ENCODE results near the gene HSP90AB1. TPM values are rescaled to one million over a fixed set of nuclear protein-coding genes. Genes with fewer than 3 reads are reported as not detected.

The HSP90AB1 gene
- total and polyA plus RNA-seq, 9 of the 15 experiments (the other 6 are each of a cell fraction or from before 2014, with no cell fraction given) = 1,780 to 3,358 (median 2,262) TPM

DNA sequence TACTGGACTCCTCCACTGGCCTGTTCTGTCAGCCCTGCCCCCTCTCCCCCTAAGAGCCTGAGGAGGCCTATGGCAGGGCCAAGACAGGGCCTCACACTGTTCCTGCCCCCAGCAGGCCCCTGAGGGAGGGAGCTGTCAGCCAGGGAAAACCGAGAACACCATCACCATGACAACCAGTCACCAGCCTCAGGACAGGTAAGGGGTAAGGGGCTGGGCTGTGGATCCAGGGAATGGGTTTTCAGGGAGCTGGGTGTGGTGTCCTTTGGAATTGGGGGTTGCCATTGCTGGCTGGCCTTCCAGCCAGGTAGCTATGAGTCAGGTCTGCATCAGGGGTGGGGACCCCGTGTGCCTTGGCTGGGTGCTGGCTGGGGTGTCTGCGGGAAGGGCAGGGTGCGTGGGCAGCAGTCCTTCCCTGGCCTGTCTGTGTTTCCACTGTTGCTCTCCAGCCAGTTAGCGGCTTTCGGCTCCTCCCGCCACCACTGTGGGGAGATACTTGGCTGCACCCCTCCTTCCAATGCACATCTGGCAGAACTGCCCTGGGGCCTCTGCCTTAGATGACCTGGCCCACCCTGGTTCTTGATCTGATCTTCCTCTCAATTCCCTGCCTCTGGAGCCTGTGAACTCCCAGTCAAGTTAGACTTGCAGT, 19.6 kb upstream of the HSP90AB1 start (continued):
- TF ChIP-seq, protein P1, sequence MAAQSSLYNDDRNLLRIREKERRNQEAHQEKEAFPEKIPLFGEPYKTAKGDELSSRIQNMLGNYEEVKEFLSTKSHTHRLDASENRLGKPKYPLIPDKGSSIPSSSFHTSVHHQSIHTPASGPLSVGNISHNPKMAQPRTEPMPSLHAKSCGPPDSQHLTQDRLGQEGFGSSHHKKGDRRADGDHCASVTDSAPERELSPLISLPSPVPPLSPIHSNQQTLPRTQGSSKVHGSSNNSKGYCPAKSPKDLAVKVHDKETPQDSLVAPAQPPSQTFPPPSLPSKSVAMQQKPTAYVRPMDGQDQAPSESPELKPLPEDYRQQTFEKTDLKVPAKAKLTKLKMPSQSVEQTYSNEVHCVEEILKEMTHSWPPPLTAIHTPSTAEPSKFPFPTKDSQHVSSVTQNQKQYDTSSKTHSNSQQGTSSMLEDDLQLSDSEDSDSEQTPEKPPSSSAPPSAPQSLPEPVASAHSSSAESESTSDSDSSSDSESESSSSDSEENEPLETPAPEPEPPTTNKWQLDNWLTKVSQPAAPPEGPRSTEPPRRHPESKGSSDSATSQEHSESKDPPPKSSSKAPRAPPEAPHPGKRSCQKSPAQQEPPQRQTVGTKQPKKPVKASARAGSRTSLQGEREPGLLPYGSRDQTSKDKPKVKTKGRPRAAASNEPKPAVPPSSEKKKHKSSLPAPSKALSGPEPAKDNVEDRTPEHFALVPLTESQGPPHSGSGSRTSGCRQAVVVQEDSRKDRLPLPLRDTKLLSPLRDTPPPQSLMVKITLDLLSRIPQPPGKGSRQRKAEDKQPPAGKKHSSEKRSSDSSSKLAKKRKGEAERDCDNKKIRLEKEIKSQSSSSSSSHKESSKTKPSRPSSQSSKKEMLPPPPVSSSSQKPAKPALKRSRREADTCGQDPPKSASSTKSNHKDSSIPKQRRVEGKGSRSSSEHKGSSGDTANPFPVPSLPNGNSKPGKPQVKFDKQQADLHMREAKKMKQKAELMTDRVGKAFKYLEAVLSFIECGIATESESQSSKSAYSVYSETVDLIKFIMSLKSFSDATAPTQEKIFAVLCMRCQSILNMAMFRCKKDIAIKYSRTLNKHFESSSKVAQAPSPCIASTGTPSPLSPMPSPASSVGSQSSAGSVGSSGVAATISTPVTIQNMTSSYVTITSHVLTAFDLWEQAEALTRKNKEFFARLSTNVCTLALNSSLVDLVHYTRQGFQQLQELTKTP (IDR thresholded peaks at IDR 0.05; ENCODE audit: low read depth in 1 of 2, partially characterized antibody in 2 of 2) = no peak
- TF ChIP-seq TAF15 (IDR thresholded peaks at IDR 0.05; ENCODE audit: low read depth, low read length) (no peak), RBFOX2 (IDR thresholded peaks at IDR 0.05; ENCODE audit: low read depth, low read length) (0 out of 2 replicates have a peak, but pooled peaks have one; percentile 34), PTTG1 (tag; IDR thresholded peaks at IDR 0.05; ENCODE audit: low read depth) (no peak), MYC (IDR thresholded peaks at IDR 0.05; ENCODE audit: low read depth, low read length) (0 out of 2 replicates have a peak, but pooled peaks have one; percentile 1), MYC (CRISPR knock-in tag; IDR thresholded peaks at IDR 0.05; ENCODE audit: borderline replicate concordance, low read depth) (no peak), DPF2 (IDR thresholded peaks at IDR 0.05) (no peak), CBX3 (IDR thresholded peaks at IDR 0.05; ENCODE audit: borderline replicate concordance in 1 of 2, low read length in 2 of 2) (no peak), ZNF699 (CRISPR knock-in tag; IDR thresholded peaks at IDR 0.05; ENCODE audit: insufficient replicate concordance) (no peak), POLR2G (IDR thresholded peaks at IDR 0.05; ENCODE audit: low read depth, low read length) (0 out of 2 replicates have a peak, but pooled peaks have one; percentile 18), SNRNP70 (optimal IDR thresholded peaks at IDR 0.05; ENCODE audit: low read depth, low read length) (no peak), CREB1 (IDR thresholded peaks at IDR 0.05) (no peak), CREB1 (CRISPR knock-in tag; IDR thresholded peaks at IDR 0.05) (no peak), NEUROD1 (IDR thresholded peaks at IDR 0.05; ENCODE audit: borderline replicate concordance, low read depth, low read length, partially characterized antibody) (no peak)
- TF ChIP-seq, protein P2, sequence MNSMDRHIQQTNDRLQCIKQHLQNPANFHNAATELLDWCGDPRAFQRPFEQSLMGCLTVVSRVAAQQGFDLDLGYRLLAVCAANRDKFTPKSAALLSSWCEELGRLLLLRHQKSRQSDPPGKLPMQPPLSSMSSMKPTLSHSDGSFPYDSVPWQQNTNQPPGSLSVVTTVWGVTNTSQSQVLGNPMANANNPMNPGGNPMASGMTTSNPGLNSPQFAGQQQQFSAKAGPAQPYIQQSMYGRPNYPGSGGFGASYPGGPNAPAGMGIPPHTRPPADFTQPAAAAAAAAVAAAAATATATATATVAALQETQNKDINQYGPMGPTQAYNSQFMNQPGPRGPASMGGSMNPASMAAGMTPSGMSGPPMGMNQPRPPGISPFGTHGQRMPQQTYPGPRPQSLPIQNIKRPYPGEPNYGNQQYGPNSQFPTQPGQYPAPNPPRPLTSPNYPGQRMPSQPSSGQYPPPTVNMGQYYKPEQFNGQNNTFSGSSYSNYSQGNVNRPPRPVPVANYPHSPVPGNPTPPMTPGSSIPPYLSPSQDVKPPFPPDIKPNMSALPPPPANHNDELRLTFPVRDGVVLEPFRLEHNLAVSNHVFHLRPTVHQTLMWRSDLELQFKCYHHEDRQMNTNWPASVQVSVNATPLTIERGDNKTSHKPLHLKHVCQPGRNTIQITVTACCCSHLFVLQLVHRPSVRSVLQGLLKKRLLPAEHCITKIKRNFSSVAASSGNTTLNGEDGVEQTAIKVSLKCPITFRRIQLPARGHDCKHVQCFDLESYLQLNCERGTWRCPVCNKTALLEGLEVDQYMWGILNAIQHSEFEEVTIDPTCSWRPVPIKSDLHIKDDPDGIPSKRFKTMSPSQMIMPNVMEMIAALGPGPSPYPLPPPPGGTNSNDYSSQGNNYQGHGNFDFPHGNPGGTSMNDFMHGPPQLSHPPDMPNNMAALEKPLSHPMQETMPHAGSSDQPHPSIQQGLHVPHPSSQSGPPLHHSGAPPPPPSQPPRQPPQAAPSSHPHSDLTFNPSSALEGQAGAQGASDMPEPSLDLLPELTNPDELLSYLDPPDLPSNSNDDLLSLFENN (IDR thresholded peaks at IDR 0.05; ENCODE audit: low read depth in 2 of 2, low read length in 2 of 2) = no peak
- TF ChIP-seq, protein P3, sequence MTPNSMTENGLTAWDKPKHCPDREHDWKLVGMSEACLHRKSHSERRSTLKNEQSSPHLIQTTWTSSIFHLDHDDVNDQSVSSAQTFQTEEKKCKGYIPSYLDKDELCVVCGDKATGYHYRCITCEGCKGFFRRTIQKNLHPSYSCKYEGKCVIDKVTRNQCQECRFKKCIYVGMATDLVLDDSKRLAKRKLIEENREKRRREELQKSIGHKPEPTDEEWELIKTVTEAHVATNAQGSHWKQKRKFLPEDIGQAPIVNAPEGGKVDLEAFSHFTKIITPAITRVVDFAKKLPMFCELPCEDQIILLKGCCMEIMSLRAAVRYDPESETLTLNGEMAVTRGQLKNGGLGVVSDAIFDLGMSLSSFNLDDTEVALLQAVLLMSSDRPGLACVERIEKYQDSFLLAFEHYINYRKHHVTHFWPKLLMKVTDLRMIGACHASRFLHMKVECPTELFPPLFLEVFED (CRISPR knock-in tag; conservative IDR thresholded peaks at IDR 0.05) = no peak
- TF ChIP-seq, protein P4, sequence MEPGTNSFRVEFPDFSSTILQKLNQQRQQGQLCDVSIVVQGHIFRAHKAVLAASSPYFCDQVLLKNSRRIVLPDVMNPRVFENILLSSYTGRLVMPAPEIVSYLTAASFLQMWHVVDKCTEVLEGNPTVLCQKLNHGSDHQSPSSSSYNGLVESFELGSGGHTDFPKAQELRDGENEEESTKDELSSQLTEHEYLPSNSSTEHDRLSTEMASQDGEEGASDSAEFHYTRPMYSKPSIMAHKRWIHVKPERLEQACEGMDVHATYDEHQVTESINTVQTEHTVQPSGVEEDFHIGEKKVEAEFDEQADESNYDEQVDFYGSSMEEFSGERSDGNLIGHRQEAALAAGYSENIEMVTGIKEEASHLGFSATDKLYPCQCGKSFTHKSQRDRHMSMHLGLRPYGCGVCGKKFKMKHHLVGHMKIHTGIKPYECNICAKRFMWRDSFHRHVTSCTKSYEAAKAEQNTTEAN (CRISPR knock-in tag; IDR thresholded peaks at IDR 0.05) = no peak

All from K562 (cell line).